ENCODE data around the gene CUL4A. TPM values are rescaled to one million over a fixed set of nuclear protein-coding genes. Genes with fewer than 3 reads are reported as not detected.
A peak's percentile ranks its signal among the peaks of the same experiment; 100 is the strongest.
"Not testable (repeated sequence)": the region's sequence is repeated elsewhere in the genome, so short reads cannot be mapped to it uniquely, and the experiment has no call there.

Gene CUL4A
- total and polyA plus RNA-seq, 2 experiments from 2014 or later: 67.3 to 197 TPM

GRCh38 chr13:113238536-113238935 is 29.1 kb downstream of the CUL4A start:
- DNase-seq: peak; percentile 24
- Histone ChIP-seq H3K27me3 (replicated peaks; ENCODE audit: insufficient read depth) (no peaks in the 10 kb centered on the region), H3K9ac (no peak overlapping the region), H3K4me1 (ENCODE audit: insufficient read depth) (no peaks in the 10 kb centered on the region), H3F3A (ENCODE audit: insufficient read depth) (no peaks in the 10 kb centered on the region; the same call in 1 of the 2 replicates), H3K79me2 (ENCODE audit: insufficient read depth) (peaks cover 7% of the 10 kb centered on the region; the same call in 1 of the 2 replicates), H2AFZ (no peak overlapping the region), H3K4me3 (no peak overlapping the region), H3K9me2 (ENCODE audit: insufficient read depth) (no peaks in the 10 kb centered on the region), H3K36me3 (ENCODE audit: low read depth) (peaks cover 49% of the 10 kb centered on the region), H3K27ac (no peak overlapping the region), H3K9me3 (ENCODE audit: low read depth) (no peaks in the 10 kb centered on the region), H3K4me2 (ENCODE audit: unreplicated experiment) (no peak overlapping the region), H4K20me1 (ENCODE audit: insufficient read depth) (no peaks in the 10 kb centered on the region)
- in situ Hi-C loops (cut with MboI): no loop called here
- TF ChIP-seq EZH2 (IDR thresholded peaks at IDR 0.05; ENCODE audit: insufficient read depth, poor library complexity, severe bottlenecking) (no peak), EZH2phosphoT487 (IDR thresholded peaks at IDR 0.05; ENCODE audit: insufficient read depth, low read depth) (no peak)
- 78 to 81% methylated on average over 4 of the region's 4 CpGs for WGBS, 2 experiments (ENCODE audit: low coverage in 1 of 2, low lambda C conversion rate in 2 of 2, missing lambda C conversion rate in 2 of 2)

- Histone ChIP-seq H3K4me2 (ENCODE audit: unreplicated experiment) (no peak overlapping the region), H3K27me3 (replicated peaks; ENCODE audit: insufficient read depth) (no peaks in the 10 kb centered on the region), H3K9ac (no peak overlapping the region), H3K36me3 (ENCODE audit: low read depth) (peaks cover 57% of the 10 kb centered on the region), H3K4me3 (no peak overlapping the region), H3K9me3 (ENCODE audit: low read depth) (no peaks in the 10 kb centered on the region), H3K27ac (no peak overlapping the region), H3K9me2 (ENCODE audit: insufficient read depth) (no peaks in the 10 kb centered on the region), H3K79me2 (ENCODE audit: insufficient read depth) (peaks cover 5% of the 10 kb centered on the region; the same call in 1 of the 2 replicates), H2AFZ (no peak overlapping the region), H3F3A (ENCODE audit: insufficient read depth) (no peaks in the 10 kb centered on the region; the same call in 1 of the 2 replicates), H3K4me1 (ENCODE audit: insufficient read depth) (no peaks in the 10 kb centered on the region), H4K20me1 (ENCODE audit: insufficient read depth) (no peaks in the 10 kb centered on the region)
- TF ChIP-seq EZH2 (IDR thresholded peaks at IDR 0.05; ENCODE audit: insufficient read depth, poor library complexity, severe bottlenecking) (no peak), EZH2phosphoT487 (IDR thresholded peaks at IDR 0.05; ENCODE audit: insufficient read depth, low read depth) (no peak)
- no peak for DNase-seq
- 93% methylated on average over 15 of the region's 15 CpGs for WGBS, 2 experiments (ENCODE audit: low coverage in 1 of 2, low lambda C conversion rate in 2 of 2, missing lambda C conversion rate in 2 of 2)
- in situ Hi-C loops (cut with MboI): no loop called here
These were observed 29.9 kb downstream of the CUL4A start for GRCh38 chr13:113239357-113239756.

- H3K36me3 ChIP-seq (ENCODE audit: low read depth): peaks cover 60% of the 10 kb centered on the region
- in situ Hi-C loops (cut with MboI): no loop called here
- no peaks in the 10 kb centered on the region for H4K20me1 ChIP-seq (ENCODE audit: insufficient read depth)
- no peaks in the 10 kb centered on the region for H3K4me1 ChIP-seq (ENCODE audit: insufficient read depth)
- H3K4me2 ChIP-seq (ENCODE audit: unreplicated experiment): no peak overlapping the region
- no peak overlapping the region for H3K4me3 ChIP-seq
- H3K27ac ChIP-seq: no peak overlapping the region
- H3K9me2 ChIP-seq (ENCODE audit: insufficient read depth): no peaks in the 10 kb centered on the region
- H3K9me3 ChIP-seq (ENCODE audit: low read depth): no peaks in the 10 kb centered on the region
- no peaks in the 10 kb centered on the region; the same call in 1 of the 2 replicates for H3F3A ChIP-seq (ENCODE audit: insufficient read depth)
- H3K27me3 ChIP-seq (replicated peaks; ENCODE audit: insufficient read depth): no peaks in the 10 kb centered on the region
- 83 to 86% methylated on average over 6 of the region's 6 CpGs for WGBS, 2 experiments (ENCODE audit: low coverage in 1 of 2, low lambda C conversion rate in 2 of 2, missing lambda C conversion rate in 2 of 2)
- TF ChIP-seq EZH2 (IDR thresholded peaks at IDR 0.05; ENCODE audit: insufficient read depth, poor library complexity, severe bottlenecking) (no peak), EZH2phosphoT487 (IDR thresholded peaks at IDR 0.05; ENCODE audit: insufficient read depth, low read depth) (no peak)
- no peak overlapping the region for H3K9ac ChIP-seq
- no peak for DNase-seq
- H3K79me2 ChIP-seq (ENCODE audit: insufficient read depth): no peaks in the 10 kb centered on the region
- no peak overlapping the region for H2AFZ ChIP-seq
These were observed 30.6 kb downstream of the CUL4A start for GRCh38 chr13:113239986-113240385.

DNA sequence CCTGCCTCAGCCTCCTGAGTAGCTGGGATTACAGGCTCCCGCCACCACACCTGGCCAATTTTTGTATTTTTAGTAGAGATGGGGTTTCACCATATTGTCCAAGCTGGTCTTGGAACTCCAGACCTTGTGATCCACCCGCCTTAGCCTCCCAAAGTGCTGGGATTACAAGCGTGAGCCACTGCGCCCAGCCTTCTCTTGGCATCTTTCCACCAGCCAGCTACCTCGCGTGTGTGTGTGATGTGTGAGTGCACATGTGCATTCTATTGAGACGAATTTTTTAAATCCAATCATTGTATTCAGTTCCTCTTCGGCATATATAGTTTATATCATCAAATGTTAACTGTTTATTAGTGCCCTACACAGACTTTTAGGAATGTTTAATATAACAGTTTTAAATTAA is 32.2 kb downstream of the CUL4A start:
- WGBS, 2 experiments (ENCODE audit: low coverage in 1 of 2, low lambda C conversion rate in 2 of 2, missing lambda C conversion rate in 2 of 2): 64 to 66% methylated on average over 8 of the region's 8 CpGs
- H3K27ac ChIP-seq: not testable (repeated sequence)

DNA sequence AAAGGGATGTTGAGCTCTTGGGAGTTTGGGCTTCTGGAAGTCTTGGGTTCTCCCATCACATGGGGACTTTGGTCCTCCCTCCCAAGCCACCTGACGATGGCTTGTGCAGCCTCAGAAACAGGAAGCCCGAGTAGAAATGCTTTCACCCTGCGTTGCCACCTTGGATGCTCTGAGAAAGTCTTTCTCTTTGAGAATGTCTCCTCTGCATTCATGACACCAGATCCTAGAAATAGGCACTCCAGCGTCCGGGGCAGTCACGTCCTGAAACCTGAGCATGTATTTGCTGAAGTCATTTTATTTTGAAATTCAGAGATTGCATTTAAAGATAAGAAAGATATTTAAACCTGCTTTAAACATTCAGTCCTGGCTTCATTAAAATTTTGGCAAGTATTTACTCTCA is 34.4 kb downstream of the CUL4A start:
- Histone ChIP-seq H3K4me2 (ENCODE audit: unreplicated experiment) (no peak overlapping the region), H3K27ac (no peak overlapping the region), H4K20me1 (ENCODE audit: insufficient read depth) (no peaks in the 10 kb centered on the region), H3K36me3 (ENCODE audit: low read depth) (peaks cover 65% of the 10 kb centered on the region), H2AFZ (no peak overlapping the region), H3K27me3 (replicated peaks; ENCODE audit: insufficient read depth) (no peaks in the 10 kb centered on the region), H3K4me3 (no peak overlapping the region), H3K9me3 (ENCODE audit: low read depth) (no peaks in the 10 kb centered on the region), H3K9me2 (ENCODE audit: insufficient read depth) (no peaks in the 10 kb centered on the region), H3K4me1 (ENCODE audit: insufficient read depth) (no peaks in the 10 kb centered on the region), H3F3A (ENCODE audit: insufficient read depth) (no peaks in the 10 kb centered on the region; the same call in 1 of the 2 replicates), H3K79me2 (ENCODE audit: insufficient read depth) (no peaks in the 10 kb centered on the region), H3K9ac (no peak overlapping the region)
- DNase-seq: no peak
- TF ChIP-seq EZH2 (IDR thresholded peaks at IDR 0.05; ENCODE audit: insufficient read depth, poor library complexity, severe bottlenecking): no peak
- TF ChIP-seq EZH2phosphoT487 (IDR thresholded peaks at IDR 0.05; ENCODE audit: insufficient read depth, low read depth): no peak
- 81 to 86% methylated on average over 6 of the region's 6 CpGs for WGBS, 2 experiments (ENCODE audit: low coverage in 1 of 2, low lambda C conversion rate in 2 of 2, missing lambda C conversion rate in 2 of 2)
- in situ Hi-C loops (cut with MboI): no loop called here

More for the DNA sequence above, 32.2 kb downstream of the CUL4A start:
- in situ Hi-C loops (cut with MboI); H3K9me2 ChIP-seq (ENCODE audit: insufficient read depth); H3K4me1 ChIP-seq (ENCODE audit: insufficient read depth); H3F3A ChIP-seq (ENCODE audit: insufficient read depth); H2AFZ ChIP-seq; H4K20me1 ChIP-seq (ENCODE audit: insufficient read depth); H3K9ac ChIP-seq; H3K4me2 ChIP-seq (ENCODE audit: unreplicated experiment); H3K79me2 ChIP-seq (ENCODE audit: insufficient read depth); H3K27me3 ChIP-seq (replicated peaks; ENCODE audit: insufficient read depth); H3K4me3 ChIP-seq; H3K9me3 ChIP-seq (ENCODE audit: low read depth); DNase-seq: not testable (repeated sequence)
- peaks cover 71% of the 10 kb centered on the region for H3K36me3 ChIP-seq (ENCODE audit: low read depth)
